K562 (cell line): ENCODE data around the gene TRIM69. TPM values are rescaled to one million over a fixed set of nuclear protein-coding genes. Genes with fewer than 3 reads are reported as not detected.

ENCODE experiments used
- AFF1 ChIP-seq, 2 experiments: fragments of 450-650 bp; IDR thresholded peaks; 2 replicates each; pipeline ENCODE4 v1.6.1; 2018; ENCODE audit warnings: mild to moderate bottlenecking in 2 of 2, low read depth in 1 of 2; ENCODE audit not compliant: partially characterized antibody in 2 of 2
- CBX1 ChIP-seq: sonication (generic); IDR thresholded peaks from 2 replicates; pipeline ENCODE4 v1.6.1; 2016; ENCODE audit warnings: antibody characterized with exemption, low read depth, mild to moderate bottlenecking
- EP300 ChIP-seq: IDR thresholded peaks from 2 replicates; pipeline ENCODE4 v1.6.1; 2012; ENCODE audit warnings: low read length, improper control_type of control experiment
- FOXO4 ChIP-seq: fragments of 450-650 bp; formaldehyde crosslinking; IDR thresholded peaks from 2 replicates; pipeline ENCODE4 v1.4.0; 2020; ENCODE audit warnings: mild to moderate bottlenecking, moderate library complexity
- HDAC6 ChIP-seq: IDR thresholded peaks from 2 replicates; pipeline ENCODE4 v1.6.1; 2012; ENCODE audit warnings: low read depth, mild to moderate bottlenecking, control low read depth, inconsistent platforms, low read length, moderate library complexity
- MAFK ChIP-seq: IDR thresholded peaks from 2 replicates; pipeline ENCODE4 v1.6.1; 2011; ENCODE audit warnings: low read length, improper control_type of control experiment
- NEUROD1 ChIP-seq: fragments of 150-350 bp; IDR thresholded peaks from 2 replicates; pipeline ENCODE4 v1.6.1; 2014; ENCODE audit warnings: borderline replicate concordance, low read length, low read depth; ENCODE audit not compliant: partially characterized antibody
- NR4A1 ChIP-seq, 2 experiments: fragments of 250-450 bp in 1 of 2; fragments of 450-650 bp in 1 of 2; sonication (Bioruptor Pico) in 1 of 2; IDR thresholded peaks; 2 replicates each; pipeline versions ENCODE4 v1.4.0 to v1.6.1; 2016 to 2020; ENCODE audit warnings: mild to moderate bottlenecking in 2 of 2, missing compliant biosample characterization in 1 of 2, missing genetic modification characterization in 1 of 2, moderate library complexity in 1 of 2
- PRPF4 ChIP-seq: fragments of 200-400 bp; formaldehyde crosslinking; IDR thresholded peaks from one replicate; pipeline ENCODE4 v1.6.1; 2017; ENCODE audit warnings: low read length, low read depth, mild to moderate bottlenecking; ENCODE audit not compliant: insufficient read depth, poor library complexity, severe bottlenecking
- PYGO2 ChIP-seq: fragments of 450-650 bp; IDR thresholded peaks from 2 replicates; pipeline ENCODE4 v1.6.1; 2016; ENCODE audit warnings: mild to moderate bottlenecking, missing genetic modification characterization, moderate library complexity, missing compliant biosample characterization
- RUNX1 ChIP-seq: sonication (generic); IDR thresholded peaks from 2 replicates; pipeline ENCODE4 v1.6.1; 2016; ENCODE audit warnings: antibody characterized with exemption, low read depth
- SP1 ChIP-seq: sonication (generic); formaldehyde crosslinking; IDR thresholded peaks from 2 replicates; pipeline ENCODE4 v1.8.1; 2022; ENCODE audit warnings: mild to moderate bottlenecking, missing genetic modification reagents
- TAF1 ChIP-seq: IDR thresholded peaks from 2 replicates; pipeline ENCODE4 v1.6.1; 2011; ENCODE audit warnings: mild to moderate bottlenecking, low read length, moderate library complexity; ENCODE audit not compliant: insufficient read depth, control insufficient read depth, severe bottlenecking; ENCODE audit errors: extremely low read depth
- TSHZ1 ChIP-seq: fragments of 250-450 bp; sonication (Bioruptor Pico); IDR thresholded peaks from 2 replicates; pipeline ENCODE4 v1.4.0; 2020; ENCODE audit warnings: mild to moderate bottlenecking, moderate library complexity
- ZBTB7A ChIP-seq: IDR thresholded peaks from 2 replicates; pipeline ENCODE4 v1.6.1; 2011; ENCODE audit warnings: low read depth, mild to moderate bottlenecking, low read length, moderate library complexity, borderline replicate concordance; ENCODE audit not compliant: control insufficient read depth
- ZNF232 ChIP-seq: sonication (generic); formaldehyde crosslinking; IDR thresholded peaks from 2 replicates; pipeline ENCODE4 v1.8.0; 2022; ENCODE audit warnings: mild to moderate bottlenecking, missing genetic modification reagents
- polyA plus RNA-seq, 8 experiments: library from polyadenylated mRNA; depleted of rRNA in 4 of 8; stranded (reverse) in 5 of 8; unstranded in 3 of 8; fragments of >200 nt; fragmentation: Nextera tagmentation in 2 of 8; fragmentation: Illumina TruSeq in 1 of 8; extraction: Ambion mirVana in 2 of 8; extraction: Trizol in 1 of 8; gene quantifications; 2 replicates each; pipeline versions ENCODE4 v1.2.1 to v1.2.3, GENCODE V29; 2011 to 2014; ENCODE audit warnings: inconsistent platforms in 1 of 8, missing spikeins in 1 of 8
- total RNA-seq, 7 experiments: library from RNA; depleted of rRNA in 6 of 7; stranded (reverse); fragments of >200 nt in 6 of 7; fragmentation: Illumina TruSeq in 2 of 7; extraction: Trizol in 2 of 7; gene quantifications; 2 replicates each; pipeline versions ENCODE4 v1.2.1 to v1.2.3, GENCODE V29; 2011 to 2021; ENCODE audit warnings: low replicate concordance in 1 of 7

TRIM69 gene
- total and polyA plus RNA-seq, 9 of the 15 experiments (the other 6 are each of a cell fraction or from before 2014, with no cell fraction given), result 1.0 to 4.3 (median 2.3) TPM

- TF ChIP-seq EP300, result peak; percentile 79
- TF ChIP-seq FOXO4 (CRISPR knock-in tag), result no peak
- peak; percentile 72 for TF ChIP-seq MAFK
- no peak for TF ChIP-seq TAF1
- TF ChIP-seq SP1 (CRISPR knock-in tag), result peak; percentile 29
- no peak for TF ChIP-seq TSHZ1 (CRISPR knock-in tag)
- no peak for TF ChIP-seq CBX1
- TF ChIP-seq RUNX1, result peak; percentile 18; the same call in 1 of the 2 replicates
- TF ChIP-seq NR4A1 (CRISPR knock-in tag; IDR thresholded peaks at IDR 0.05), result no peak
- no peak for TF ChIP-seq NR4A1 (tag; IDR thresholded peaks at IDR 0.05)
- no peak for TF ChIP-seq PRPF4
- no peak for TF ChIP-seq ZNF232 (CRISPR knock-in tag)
- TF ChIP-seq ZBTB7A, result peak; percentile 63; the same call in 1 of the 2 replicates
- TF ChIP-seq HDAC6, result no peak
- TF ChIP-seq NEUROD1, result peak; percentile 34
- TF ChIP-seq AFF1 (IDR thresholded peaks at IDR 0.05; ENCODE audit: low read depth in 1 of 2, partially characterized antibody in 2 of 2), result peak in 1 of 2 experiments; percentile 42
- TF ChIP-seq PYGO2 (tag), result no peak
Measured at GRCh38 chr15:44728576-44729407, 7.5 kb upstream of the TRIM69 start (continued).
